NCI-H524 treated with DMSO at 0.1 percent for 48 hours (cell line): Measurements from ENCODE around the gene POR.
"Not testable (repeated sequence)": the region's sequence is repeated elsewhere in the genome, so short reads cannot be mapped to it uniquely, and the experiment has no call there.

Experiments used
- DNase-seq: peaks from one replicate; lab custom pipeline; 2025; lab: John Stamatoyannopoulos, UW

Gene POR

GRCh38 chr7:75914655-75915415, at the start of gene POR:
TSS of gene POR (plus strand) at chr7:75915155. CDS start at chr7:75954002, 38,847 bp downstream.
- DNase-seq: peak; percentile 60

- DNase-seq: no peak
Observed at GRCh38 chr7:75866114-75866488, 48.9 kb upstream of the POR start.

DNA sequence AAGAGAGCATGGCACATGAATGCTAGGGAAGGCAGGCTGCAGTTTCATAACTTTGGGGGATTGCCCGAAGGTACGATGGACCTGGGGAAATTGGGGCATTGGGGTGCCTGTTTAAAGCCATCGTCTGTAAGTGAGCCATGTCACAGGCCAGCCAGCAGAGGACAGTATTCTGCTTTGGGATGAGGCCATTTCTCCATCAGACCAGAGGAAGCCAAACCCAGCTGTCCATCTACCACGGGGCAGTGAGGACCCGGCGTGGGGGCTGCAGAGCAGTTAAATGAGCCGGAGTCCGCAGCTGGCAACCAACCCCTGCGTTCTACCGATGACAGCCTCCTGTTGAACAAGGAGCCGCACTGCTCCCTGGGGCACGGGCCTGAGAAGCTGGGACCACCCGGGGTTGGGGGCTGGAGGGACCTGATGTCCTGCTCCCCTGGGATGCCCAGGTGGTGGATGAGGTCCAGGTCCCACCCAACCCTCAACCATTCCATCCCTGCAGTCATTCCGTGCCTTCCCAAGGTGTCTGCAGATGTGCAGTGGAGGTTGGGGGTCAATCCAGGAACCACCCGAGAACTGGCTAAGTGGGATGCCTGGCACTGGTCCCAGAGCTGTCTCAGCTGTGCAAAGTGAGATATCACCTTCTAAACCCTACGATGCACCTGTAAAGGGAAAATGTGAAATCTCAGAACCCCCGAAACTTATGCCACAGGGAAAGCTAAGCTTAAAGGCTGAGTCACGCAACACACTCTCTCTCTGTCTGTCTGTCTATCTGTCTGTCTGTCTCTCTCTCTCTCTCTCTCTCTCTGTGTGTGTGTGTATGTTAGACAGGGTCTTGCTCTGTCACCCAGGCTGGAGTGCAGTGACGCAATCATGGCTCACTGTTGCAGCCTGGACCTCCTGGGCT, 48.2 kb upstream of the POR start:
- DNase-seq: no peak

DNA sequence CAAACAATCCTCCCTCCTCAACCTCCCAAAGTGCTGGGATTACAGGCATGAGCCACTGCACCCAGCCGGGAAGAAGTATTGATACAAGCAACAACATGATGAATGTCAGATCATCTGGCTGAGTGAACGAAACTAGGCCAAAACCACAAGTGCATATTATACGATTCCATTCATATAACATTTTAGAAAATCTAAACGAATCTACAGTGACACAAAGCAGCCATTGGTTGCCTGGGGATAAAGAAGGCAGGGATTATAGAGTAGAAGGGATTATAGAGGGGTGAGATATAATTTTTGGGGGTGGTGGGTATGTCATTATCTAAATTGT, 47.6 kb upstream of the POR start:
- no peak for DNase-seq

DNA sequence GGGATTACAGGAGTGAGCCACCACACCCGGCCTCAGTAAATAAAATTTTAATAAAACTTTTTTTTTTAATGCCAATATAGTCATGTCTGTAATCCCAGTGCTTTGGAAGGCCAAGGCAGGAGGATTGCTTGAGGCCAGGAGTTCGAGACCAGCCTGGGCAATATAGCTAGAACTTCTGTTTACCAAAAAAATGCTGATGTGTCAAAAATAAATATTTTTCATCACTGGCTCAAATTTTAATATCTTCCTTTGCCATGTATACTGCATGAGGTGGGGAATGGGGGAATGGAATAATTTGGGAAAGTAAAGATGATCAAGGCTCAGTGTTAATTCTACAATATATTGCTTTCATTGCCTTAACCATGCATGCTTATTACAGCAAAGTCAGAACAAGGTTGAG, 46.8 kb upstream of the POR start:
- DNase-seq: no peak

- no peak for DNase-seq
Observed at GRCh38 chr7:75869776-75870379, 45.1 kb upstream of the POR start.

DNA sequence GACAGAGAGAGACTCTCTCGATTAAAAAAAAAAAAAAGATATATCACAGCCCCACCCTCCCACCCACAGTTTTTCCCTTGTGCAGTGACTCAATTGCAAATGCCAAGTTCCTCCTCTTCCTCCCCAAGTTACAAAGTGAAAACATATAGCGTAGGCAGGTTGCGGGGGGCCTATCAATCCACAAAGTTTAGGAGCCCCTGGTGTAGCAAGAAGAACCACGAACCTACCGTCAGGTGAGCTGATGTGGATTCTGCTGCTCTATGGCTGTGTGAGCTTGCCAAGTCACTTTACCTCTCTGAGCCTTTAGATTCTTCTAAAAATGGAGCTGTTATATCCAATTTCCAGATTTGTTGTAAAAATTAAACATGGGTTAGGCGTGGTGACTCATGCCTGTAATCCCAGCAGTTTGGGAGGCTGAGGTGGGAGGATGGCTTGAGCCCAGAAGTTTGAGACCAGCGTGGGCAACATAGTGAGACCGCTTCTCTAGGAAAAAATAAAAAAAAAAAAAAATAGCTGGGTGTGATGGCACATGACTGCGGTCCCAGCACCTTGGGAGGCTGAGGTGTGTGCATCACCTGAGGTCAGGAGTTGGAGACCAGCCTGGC, 44.3 kb upstream of the POR start:
- DNase-seq: no peak

- no peak for DNase-seq
Observed at GRCh38 chr7:75872073-75872782, 42.7 kb upstream of the POR start.

- not testable (repeated sequence) for DNase-seq
Observed at GRCh38 chr7:75874180-75874579, 40.8 kb upstream of the POR start.

DNA sequence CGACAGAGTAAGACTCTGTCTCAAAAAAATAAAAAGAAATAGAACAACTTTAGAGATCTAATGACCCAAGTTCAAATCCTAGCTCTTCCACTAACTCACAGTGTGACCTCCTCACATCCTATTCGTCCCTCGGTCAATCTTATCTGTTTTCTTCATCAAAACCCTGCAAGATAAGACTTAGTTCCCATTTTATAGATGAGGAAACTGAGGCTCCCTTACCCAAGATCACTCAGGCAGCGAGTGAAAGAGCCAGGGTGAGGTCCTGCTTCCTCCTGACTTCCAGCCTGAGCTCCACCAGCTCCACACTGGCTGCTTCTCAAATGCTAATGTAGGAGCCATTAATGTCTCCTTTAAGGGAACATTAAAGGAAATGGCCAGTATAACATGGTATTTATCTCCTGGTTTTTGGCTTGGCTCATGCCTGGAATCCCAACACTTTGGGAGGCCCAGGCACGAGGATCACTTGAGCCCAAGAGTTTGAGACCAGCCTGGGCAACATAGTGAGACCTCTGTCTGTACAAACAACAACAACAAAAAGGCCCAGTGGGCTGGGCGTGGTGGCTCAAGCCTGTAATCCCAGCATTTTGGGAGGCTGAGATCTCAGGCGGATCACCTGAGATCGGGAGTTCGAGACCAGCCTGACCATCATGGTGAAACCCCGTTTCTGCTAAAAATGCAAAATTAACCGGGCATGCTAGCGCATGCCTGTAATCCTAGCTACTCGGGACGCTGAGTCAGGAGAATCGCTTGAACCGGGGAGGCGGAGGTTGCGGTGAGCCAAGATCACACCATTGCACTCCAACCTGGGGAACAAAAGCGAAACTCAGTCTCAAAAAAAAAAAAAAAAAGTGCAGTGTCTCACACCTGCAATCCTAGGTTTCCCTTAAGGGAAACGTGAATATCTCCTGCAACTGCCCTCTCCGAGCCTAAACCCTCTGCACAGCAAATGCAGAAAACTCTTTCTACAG, 39.6 kb upstream of the POR start:
- no peak for DNase-seq

DNA sequence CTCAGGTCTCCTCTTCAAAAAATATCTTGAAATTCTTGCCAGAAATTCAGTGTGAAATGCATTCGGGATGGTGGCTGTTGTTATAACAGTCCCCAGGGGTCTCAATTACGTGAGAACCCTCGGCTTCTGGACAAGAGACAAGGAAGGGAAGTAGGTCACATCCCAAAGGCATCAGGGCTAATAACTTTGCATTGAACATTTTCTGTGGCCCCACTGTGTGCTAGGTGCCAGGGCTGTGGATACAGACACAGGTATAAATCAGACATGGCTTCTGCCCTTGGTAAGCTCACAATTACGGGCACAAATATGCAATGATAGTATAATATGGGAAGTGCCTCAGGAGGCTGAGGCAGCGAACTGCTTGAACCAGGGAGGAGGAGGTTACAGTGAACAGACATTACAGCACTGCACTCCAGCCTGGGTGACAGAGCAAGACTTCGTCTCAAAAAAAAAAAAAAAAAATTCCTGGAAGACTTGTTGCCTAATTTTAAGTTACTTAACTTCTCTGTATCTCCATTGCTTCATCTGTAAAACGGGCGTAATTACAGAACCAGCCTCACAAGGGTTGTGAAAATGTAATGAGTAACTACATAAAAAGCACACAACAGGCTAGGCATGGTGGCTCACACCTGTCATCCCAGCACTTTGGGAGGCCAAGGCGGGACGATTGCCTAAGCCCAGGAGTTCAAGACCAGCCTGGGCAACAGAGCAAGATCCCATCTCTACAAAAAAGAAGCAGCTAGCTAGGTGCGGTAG, 38.7 kb upstream of the POR start:
- no peak for DNase-seq

GRCh38 chr7:75878312-75878768, 36.6 kb upstream of the POR start:
- no peak for DNase-seq

DNA sequence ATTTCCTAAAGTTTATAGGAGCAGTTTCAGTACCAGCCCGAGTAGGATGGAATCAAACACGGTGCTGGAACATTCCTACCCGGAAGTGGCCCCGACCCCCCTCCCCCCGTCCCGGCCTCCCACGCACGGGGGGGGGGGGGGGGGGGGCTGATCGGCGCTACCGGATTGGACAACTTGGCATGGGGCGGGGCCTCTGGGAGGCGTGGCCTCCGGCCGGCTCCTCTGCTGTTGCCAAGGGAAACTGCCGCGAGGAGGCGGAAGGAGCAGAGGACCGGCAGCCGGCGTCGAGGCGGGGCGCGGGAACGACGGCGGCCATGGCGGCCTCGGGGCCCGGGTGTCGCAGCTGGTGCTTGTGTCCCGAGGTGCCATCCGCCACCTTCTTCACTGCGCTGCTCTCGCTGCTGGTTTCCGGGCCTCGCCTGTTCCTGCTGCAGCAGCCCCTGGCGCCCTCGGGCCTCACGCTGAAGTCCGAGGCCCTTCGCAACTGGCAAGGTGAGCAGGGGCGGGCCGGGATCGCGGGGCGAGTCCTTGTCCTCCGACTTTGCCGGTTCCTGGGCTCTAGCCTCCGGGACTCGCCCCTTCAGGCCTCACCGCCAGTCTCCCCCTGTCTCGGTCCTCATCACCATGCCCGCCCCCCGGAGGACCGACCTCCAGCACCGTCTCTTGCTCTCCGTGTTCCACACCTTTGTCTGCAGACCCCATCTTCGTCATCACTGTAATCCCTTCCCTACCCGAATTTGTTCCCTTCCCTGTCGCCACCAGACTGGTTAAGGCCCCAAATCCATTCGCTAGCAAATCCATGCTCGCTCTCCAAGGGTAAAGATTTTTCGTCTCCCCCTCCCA, 36.0 kb upstream of the POR start, which contains the start of gene RHBDD2:
Gene RHBDD2, plus strand, starts transcription at position 266 of the 843 bp plus-strand sequence. Its CDS starts 49 bp downstream, at position 315.
- peak; percentile 26 for DNase-seq

DNA sequence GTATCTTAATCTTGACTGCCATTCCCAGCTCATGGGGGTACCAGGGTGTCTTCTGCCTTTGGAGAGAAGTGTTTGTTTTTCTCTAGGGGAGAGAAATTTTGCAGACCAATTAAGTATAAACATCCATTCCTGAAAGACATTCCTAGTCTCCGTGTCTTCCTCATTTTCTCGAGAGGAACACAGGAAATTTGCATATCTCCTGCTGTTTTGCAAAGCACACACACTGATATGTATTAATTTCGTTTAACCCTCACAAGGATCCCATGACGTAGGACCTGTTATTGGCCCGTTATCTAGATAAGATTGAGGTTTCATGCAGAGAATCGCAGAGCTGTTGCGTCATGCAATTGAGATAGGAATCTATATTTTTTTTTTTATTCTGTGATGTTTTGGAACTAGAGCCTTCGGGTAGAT, 35.2 kb upstream of the POR start:
- DNase-seq: no peak

DNA sequence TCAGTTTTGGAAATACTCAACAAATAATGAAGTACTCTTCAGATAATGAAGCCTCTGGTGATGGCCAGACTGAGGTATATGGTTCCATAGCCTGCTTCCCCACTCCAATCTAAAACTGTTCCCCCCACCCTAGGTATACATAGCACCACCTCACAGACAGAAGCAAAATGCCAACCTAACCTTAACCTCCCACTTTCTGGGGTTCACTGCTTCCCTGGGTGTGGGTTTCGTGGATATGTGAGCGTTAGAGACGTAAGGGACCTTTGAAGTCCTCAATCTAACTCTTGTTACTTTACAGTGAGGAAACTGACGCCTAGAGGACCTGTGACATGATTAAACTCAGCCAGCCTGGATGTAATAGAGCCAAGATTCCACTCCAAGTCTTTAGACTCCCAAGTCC, 34.7 kb upstream of the POR start:
- DNase-seq: no peak

DNA sequence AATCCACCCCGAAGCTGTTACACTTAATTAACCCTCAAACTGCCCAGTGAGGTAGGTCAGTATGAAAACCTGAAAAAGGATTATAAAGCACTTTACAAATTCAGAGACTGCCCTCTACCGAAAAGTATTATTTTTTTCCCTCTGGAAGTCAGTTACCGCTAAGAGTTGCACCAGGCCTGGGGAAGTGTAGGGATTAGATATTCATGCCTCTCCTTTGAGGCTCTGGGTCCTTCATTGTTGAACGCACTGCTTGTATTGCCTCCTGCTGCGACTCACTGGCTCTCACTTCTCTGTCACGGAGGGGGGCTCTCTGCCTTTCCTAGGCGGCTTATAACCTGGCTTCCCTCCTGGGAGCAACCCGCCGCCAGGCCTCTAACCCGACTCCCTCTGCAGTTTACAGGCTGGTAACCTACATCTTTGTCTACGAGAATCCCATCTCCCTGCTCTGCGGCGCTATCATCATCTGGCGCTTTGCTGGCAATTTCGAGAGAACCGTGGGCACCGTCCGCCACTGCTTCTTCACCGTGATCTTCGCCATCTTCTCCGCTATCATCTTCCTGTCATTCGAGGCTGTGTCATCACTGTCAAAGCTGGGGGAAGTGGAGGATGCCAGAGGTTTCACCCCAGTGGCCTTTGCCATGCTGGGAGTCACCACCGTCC, 33.4 kb upstream of the POR start:
- DNase-seq: no peak

DNA sequence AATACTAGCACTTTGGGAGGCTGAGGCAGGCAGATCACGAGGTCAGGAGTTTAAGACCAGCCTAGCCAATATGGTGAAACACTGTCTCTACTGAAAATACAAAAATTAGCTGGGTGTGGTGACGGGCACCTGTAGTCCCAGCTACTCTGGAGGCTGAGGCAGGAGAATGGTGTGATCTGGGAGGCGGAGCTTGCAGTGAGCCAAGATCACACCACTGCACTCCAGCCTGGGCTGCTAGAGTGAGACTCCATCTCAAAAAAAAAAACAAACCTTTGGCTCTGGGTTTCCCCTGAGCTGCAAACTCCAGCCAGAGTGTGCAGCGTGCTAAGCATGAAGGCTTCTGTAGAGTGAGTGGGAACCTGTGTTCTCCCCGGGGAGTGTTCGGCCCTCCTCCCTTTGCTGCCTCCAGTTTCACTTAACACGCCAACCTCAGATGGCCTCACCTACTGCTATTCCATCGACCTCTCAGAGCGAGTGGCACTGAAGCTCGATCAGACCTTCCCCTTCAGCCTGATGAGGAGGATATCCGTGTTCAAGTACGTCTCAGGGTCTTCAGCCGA, 31.6 kb upstream of the POR start:
- not testable (repeated sequence) for DNase-seq

DNA sequence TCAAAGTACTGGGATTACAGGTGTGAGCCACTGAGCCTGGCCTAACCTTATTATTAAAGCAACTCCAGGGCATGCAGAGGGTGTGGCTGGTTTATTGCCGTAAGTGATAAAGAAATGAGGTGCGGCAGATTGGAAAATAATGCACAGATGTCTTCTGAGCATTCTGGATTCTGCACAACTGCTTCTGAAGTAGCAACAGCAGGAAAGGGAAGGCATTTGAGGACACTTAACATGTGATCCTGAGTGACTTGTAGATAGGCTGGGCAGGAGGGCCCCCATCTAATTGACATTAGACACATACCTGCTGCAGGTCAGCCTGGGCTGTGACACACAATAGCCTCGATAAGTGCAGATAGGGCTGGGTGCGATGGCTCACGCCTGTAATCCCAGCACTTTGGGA, 30.5 kb upstream of the POR start:
- DNase-seq: peak; percentile 69
